ENCODE data around the gene FKBP9. TPM values are rescaled to one million over a fixed set of nuclear protein-coding genes. Genes with fewer than 3 reads are reported as not detected.

FKBP9 gene
- total RNA-seq, 1 donor from 2014 or later = 355 TPM

- Mint-ChIP-seq H3K9me3 (ENCODE audit: low read depth) (no peaks in the 10 kb centered on the region), H3K27ac (ENCODE audit: unreplicated experiment) (no peak overlapping the region), H3K4me3 (ENCODE audit: unreplicated experiment) (no peak overlapping the region), H3K36me3 (ENCODE audit: low read depth) (peaks cover 24% of the 10 kb centered on the region), H3K4me1 (ENCODE audit: low read depth) (peaks cover 6% of the 10 kb centered on the region), H3K27me3 (ENCODE audit: low read depth) (no peaks in the 10 kb centered on the region)
- no peak for TF ChIP-seq CTCF (IDR thresholded peaks at IDR 0.05)
- no peak for DNase-seq (ENCODE audit: low spot score)
Measured at GRCh38 chr7:32921896-32922295, 35.3 kb upstream of the FKBP9 start.

GRCh38 chr7:32928785-32929298 is 28.4 kb upstream of the FKBP9 start:
- H3K9me3 Mint-ChIP-seq (ENCODE audit: low read depth) = no peaks in the 10 kb centered on the region
- DNase-seq (ENCODE audit: low spot score) = no peak
- H3K27me3 Mint-ChIP-seq (ENCODE audit: low read depth) = no peaks in the 10 kb centered on the region
- H3K4me1 Mint-ChIP-seq (ENCODE audit: low read depth) = no peaks in the 10 kb centered on the region
- no peak for TF ChIP-seq CTCF (IDR thresholded peaks at IDR 0.05)
- no peak overlapping the region for H3K4me3 Mint-ChIP-seq (ENCODE audit: unreplicated experiment)
- no peak overlapping the region for H3K27ac Mint-ChIP-seq (ENCODE audit: unreplicated experiment)
- H3K36me3 Mint-ChIP-seq (ENCODE audit: low read depth) = peaks cover 25% of the 10 kb centered on the region

GRCh38 chr7:32929430-32930143 is 27.7 kb upstream of the FKBP9 start:
- TF ChIP-seq CTCF (IDR thresholded peaks at IDR 0.05) = no peak
- Mint-ChIP-seq H3K27ac (ENCODE audit: unreplicated experiment) (no peak overlapping the region), H3K4me1 (ENCODE audit: low read depth) (no peaks in the 10 kb centered on the region), H3K4me3 (ENCODE audit: unreplicated experiment) (no peak overlapping the region), H3K36me3 (ENCODE audit: low read depth) (peaks cover 26% of the 10 kb centered on the region), H3K27me3 (ENCODE audit: low read depth) (no peaks in the 10 kb centered on the region), H3K9me3 (ENCODE audit: low read depth) (no peaks in the 10 kb centered on the region)
- no peak for DNase-seq (ENCODE audit: low spot score)

GRCh38 chr7:32930378-32930777 is 26.9 kb upstream of the FKBP9 start:
- TF ChIP-seq CTCF (IDR thresholded peaks at IDR 0.05) = no peak
- H3K27ac Mint-ChIP-seq (ENCODE audit: unreplicated experiment) = no peak overlapping the region
- H3K36me3 Mint-ChIP-seq (ENCODE audit: low read depth) = peaks cover 26% of the 10 kb centered on the region
- no peaks in the 10 kb centered on the region for H3K27me3 Mint-ChIP-seq (ENCODE audit: low read depth)
- DNase-seq (ENCODE audit: low spot score) = no peak
- no peak overlapping the region for H3K4me3 Mint-ChIP-seq (ENCODE audit: unreplicated experiment)
- no peaks in the 10 kb centered on the region for H3K9me3 Mint-ChIP-seq (ENCODE audit: low read depth)
- H3K4me1 Mint-ChIP-seq (ENCODE audit: low read depth) = peaks cover 2% of the 10 kb centered on the region

GRCh38 chr7:32935558-32935957 is 21.7 kb upstream of the FKBP9 start:
- Mint-ChIP-seq H3K4me3 (ENCODE audit: unreplicated experiment) (no peak overlapping the region), H3K9me3 (ENCODE audit: low read depth) (no peaks in the 10 kb centered on the region)

More at GRCh38 chr7:32935558-32935957, 21.7 kb upstream of the FKBP9 start:
- no peak for TF ChIP-seq CTCF (IDR thresholded peaks at IDR 0.05)
- Mint-ChIP-seq H3K4me1 (ENCODE audit: low read depth) (peaks cover 33% of the 10 kb centered on the region), H3K27ac (ENCODE audit: unreplicated experiment) (peak overlapping the region; percentile 63), H3K27me3 (ENCODE audit: low read depth) (no peaks in the 10 kb centered on the region), H3K36me3 (ENCODE audit: low read depth) (peaks cover 16% of the 10 kb centered on the region)
- no peak for DNase-seq (ENCODE audit: low spot score)

Measured in chondrocyte (in vitro differentiated cells).